ENCODE results near the gene SEMA5A.

Gene SEMA5A

DNA sequence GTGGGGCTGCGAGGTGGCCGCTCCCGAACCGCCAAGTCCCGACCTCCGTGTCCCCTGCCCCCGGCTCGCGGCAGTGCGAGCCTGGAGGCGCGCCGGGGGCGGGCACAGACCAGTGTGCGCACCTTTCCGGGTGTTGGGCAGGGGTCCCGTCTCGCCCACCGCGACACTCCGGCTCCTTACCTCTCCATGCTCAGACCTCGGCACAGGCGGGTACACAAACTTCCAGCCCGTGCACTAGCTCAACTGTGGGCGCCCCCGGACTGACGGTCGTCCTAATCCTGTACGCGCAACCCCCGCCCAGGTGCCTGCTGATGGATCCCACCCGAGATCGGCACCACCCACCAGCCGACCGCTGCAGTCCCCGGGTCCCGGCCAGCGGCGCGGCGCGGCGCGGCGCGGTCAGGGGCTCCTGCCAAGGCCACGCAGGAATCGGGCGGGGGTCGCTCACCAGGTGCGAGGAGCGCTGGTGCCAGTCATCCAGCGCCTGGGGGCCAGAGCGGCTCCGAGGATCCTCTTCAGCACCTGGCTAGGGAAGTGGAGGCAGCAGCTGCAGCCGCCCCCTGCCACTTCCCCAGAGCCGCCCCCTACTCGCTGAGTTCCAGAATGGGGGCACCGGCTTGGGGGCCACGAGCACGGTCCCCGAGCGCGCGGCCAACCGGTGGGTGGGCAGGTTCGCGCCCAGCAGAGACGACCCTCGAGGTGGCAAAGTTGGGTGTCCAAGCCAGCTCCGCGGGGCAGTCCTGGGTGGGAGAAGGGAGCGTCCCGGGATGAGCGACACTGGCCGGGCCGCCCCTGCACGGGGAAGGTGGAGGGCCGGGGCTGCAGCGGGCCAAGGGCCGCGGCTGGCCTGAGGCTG lies 511 bp downstream of the SEMA5A start:
- no peak for DNase-seq (ENCODE audit: low spot score)

DNA sequence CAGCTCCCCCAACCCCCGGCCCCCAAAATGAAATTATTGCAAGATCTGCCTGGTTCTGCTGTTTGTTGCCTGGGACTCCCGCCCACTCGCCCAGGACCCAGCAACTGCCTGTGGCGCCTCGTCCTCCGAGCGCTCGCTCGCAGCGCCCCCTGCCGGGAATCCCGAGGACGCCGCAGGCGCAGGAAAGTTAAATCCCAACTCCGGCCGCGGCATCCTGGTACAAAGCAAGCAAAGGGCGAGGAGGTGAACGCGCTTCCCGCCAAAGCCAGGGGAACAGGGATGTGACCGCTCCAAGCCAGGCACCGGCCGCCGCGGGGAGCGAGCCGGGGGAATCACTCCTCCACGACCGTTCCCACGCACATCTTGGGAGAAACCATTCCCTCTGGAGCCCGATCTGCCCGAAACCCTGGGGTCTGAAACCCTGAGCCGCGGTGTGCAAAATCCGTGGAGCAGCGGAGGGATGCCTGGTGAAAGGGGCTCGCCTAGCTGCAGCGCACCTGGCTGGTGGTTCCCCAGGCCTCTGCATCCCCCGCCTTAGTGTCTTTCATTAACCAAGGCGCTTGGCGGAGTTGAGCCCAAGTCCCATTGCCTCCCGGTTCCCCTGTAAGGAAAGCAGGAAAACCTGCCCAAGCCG lies 1.3 kb downstream of the SEMA5A start:
- peak; percentile 89 for DNase-seq (ENCODE audit: low spot score)

DNA sequence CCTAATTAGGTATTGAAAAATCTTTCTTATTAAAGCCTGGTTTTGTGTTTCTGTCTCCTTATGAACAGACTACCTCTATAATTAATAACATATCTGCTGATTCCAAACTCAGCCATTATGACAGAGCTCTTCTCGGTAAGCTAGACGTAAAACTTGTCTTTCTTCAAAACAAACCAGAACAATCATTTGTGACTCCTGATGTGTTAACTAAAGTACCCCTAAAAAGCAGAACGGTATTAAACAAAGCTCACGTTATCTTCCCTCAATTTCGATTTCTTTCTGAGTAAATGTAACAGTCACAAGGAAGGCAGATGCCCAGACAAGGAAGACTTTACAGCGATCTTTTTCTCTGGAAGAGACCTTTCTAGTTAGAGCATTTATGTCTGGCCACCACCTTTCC lies 1.8 kb downstream of the SEMA5A start:
- peak; percentile 80 for DNase-seq (ENCODE audit: low spot score)

DNA sequence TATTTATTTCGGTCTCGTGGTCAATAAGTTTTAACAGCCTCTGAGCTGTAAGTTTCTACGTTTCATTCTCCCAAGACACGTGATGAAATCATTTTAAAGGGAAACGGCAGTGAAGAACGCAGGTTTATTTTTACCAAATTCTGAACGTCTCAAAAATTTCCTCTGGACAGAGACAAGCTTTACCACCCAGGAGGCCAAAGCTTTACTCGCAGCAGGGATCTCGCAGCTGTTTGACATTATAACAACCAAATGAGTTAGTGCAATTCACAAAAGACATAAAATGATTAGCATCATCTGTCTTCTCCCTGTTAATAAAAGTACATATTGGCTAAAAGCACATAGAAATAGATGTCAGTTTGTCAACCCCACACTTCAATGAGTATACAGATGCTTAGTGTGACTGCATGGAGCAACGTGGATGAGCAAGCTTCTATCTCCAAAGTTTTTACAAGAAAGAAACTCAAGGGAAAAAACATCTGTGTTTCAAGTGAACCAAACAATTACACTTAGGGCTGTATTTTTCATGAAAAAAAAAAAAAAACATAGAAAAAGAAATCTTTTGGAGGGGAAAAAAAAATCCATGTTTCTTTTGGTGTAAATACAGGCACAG lies 2.5 kb downstream of the SEMA5A start:
- peak; percentile 72 for DNase-seq (ENCODE audit: low spot score)

DNA sequence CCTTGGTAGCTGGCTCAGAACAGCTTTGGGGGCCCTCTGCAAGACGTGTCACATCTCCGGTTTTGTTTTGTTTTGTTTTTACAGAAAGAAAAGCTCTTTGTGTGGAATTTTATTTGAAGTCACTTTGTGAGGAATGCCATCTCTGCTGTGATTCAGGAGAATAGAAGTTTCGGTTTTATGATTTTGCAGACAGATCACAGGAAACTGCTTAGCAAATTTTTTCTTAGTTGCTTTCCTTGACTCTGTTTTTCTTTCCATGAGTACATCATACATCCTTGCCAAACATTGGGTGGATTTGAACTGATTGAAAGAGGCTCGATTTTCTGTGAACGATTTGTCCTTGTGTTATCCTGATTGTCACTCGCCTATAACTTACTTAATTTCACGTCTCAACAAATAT lies 5.1 kb downstream of the SEMA5A start:
- peak; percentile 39 for DNase-seq (ENCODE audit: low spot score)

DNA sequence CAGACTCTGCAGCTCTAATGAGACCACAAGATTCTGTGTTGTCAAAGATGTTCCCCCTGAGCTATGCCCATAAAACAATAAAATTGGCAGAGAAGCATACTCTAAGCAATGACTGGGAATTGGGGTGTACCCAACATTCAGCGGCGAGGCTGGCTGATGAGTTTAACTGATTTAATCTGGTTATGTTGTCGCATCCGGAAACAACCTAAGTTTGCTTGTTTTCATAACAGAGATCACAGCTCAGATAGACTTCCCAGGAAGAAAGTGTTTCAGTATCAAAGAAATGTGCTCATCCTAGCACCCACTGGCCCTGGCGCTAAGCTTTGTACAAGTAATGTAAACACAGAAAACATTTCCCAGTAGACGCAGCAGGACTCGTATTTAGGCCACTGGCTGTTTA lies 7.4 kb downstream of the SEMA5A start:
- no peak for DNase-seq (ENCODE audit: low spot score)

DNA sequence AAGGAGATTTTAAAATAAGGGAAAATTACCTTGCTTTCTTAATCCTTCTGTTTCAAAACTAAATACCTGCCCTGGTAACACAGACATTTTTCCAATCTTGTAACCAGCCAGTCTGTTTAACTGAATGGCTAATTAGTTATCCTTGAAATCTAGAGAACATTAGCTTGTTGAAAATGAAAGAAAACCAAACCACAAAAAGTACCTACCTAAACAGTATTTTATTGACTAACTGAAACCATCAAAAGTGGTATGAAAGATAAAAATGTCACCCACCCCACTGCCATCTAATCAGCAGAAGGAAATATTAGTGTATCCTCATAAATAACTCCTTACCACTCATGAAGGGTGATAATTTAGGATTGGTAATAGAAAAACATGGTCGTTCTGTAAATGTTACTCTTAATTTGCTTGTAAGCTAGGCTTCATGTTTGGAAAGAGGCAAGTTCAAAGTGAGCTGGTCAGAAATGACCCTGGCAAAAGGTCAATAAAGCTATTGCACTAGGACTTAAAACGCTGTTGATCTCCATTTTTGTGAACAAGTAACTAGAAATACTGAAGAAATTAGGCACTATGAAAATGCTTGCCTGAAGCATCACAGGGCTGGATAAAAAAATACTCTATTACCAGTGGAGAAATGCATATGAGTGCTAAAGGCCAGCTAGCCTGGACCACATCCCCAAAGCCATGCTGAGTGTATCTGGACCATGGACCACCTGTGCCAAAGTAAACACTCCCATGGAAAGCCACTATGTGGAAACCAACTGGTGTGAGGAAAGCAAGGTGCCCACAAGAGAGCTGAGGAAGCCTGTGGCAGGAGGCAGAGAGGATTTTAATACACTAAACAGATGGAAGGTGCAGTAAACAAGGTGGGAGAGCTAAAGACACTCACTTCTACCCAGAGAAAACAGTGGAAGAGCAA lies 8.4 kb downstream of the SEMA5A start:
- no peak for DNase-seq (ENCODE audit: low spot score)

DNA sequence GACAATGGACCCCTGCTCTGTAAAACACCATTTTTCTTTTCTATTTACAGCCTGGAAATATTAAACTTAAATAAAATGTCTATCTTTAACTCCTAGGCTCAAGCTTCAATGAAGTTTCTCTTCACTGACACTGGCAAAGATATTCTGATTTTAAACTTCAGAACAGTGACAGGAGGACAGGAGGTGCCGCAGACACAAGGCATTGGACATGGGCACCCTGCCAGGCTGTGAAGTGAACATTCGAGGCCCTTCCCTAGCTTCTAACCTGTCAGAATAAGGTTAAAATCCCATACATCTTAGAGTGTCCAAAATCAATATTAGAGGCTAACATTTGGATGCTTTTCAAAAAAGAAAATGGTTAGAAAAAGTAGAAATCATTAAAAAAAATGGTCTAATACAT lies 9.2 kb downstream of the SEMA5A start:
- DNase-seq (ENCODE audit: low spot score) = no peak

DNA sequence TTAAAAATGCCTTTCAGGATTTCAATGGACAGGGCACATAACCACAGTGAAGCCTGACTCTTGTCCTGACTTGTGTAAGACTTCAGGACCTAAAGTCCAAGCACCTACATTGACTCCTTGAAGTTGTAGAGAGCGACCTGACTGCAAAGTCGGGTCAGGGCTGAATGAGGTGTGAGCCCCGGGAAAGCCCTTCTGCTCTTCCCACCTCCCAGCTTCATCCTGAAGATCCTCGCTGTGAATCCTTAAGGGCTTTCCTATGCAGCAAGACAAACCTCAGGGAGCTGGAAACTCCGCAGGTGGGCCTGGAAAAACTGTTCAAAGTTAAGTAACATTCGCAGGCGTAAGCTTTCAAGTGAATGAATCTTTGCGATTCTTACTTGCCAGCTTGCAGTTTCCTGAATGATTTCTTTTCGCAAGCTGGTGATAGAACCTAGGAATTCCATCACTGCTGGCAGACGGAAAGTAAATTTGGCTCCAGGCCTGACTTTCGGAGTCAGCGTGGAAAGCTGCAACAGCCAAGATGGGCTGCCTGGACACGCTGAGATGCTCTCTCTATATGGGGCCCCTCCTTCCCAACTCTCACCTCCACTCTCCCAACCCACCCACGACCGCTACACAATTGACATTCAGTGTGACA lies 10.9 kb downstream of the SEMA5A start:
- DNase-seq (ENCODE audit: low spot score) = no peak

DNA sequence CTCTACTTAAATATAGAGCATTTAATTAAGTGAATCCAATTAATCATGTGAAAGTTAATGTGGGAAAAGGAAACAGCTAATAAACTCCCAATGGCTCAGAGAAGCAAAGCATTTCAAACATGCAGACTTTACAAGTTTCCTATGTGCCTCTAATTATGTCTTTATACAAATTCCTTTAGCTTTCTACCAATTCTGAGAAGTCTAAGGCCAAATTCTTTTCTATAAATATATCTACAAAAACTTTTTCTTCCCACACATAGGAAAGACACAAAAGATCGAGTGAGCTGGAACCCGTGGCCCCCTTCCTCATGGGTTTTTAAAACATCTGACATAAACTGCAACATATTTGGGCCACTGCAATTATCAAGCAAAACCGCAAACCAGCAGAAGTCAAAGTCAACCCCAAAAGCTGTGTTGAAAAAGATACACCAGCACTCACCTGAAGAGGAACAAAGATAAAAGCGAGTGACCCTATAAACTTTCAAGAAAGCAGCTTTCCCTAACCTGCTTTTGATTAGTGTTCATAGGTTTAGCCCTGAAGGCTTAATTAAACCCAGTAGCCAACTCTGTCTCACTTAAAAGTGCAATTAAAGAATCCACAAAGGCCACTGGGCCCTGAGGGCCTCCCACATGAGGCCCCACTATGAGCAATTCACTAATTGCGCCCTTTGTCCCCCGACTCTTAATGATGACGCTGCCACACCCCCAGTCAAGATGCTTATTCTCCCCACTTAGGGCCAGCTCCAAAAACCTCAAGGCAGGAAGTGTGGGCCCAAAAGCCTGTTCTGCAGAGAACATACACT lies 12.1 kb downstream of the SEMA5A start:
- DNase-seq (ENCODE audit: low spot score) = no peak

DNA sequence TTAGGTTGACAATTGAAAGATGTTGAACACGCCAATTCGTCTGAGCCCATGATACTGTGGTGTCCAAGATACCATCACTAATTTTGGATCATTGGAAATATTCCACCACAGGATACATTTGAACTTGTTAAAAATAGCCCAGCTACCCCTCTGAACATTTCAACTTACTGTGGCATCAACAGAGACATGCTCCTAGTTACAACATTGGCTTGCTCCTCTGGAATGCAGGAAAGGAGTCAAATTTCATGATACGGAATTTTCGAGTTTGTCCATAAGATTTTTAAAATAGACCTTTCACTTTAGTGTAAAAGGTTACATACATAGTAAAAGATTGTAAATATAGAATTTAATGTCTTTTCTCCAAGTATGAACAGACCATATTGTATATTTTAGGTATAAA lies 12.8 kb downstream of the SEMA5A start:
- no peak for DNase-seq (ENCODE audit: low spot score)

DNA sequence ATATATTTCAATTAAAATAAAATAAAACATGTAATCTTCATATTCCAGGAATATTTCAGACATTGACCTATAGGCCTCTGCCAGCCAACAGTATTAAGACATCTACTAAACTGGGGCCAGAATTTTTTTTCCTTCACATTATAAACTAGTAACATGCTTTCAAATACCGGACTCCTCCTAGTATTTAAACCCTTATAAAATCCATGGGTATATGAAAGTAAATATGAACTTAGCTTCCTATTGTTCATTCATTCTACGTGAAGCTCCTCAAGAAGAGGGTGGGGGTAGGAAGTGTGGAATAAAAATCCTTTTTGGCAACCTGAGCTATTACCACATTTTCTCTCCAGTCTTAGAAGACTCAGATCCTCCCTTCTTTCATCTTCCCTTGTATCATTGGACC lies 16.4 kb downstream of the SEMA5A start:
- DNase-seq (ENCODE audit: low spot score) = no peak

DNA sequence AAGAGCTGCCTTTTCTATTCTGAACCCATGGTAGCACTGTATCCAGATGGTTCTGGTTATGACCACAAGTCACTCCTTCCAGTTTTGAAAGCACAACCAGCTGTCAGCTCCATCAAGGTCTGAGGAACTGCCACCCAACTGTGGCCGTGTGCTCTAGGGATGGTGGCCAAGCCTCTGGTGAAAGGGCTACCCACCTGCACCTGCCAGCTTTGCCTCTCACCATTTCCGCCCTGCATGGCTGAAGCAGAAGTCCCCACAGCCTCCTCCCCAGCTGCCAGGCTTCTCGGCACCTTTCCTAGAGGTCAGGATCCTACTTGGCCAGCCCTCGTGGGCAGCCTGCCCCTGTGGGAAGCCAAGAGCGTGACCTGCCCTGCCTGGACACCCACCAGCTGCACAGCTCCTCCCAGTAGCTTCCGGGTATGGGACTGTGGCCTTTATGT lies 16.8 kb downstream of the SEMA5A start:
- DNase-seq (ENCODE audit: low spot score) = no peak

DNA sequence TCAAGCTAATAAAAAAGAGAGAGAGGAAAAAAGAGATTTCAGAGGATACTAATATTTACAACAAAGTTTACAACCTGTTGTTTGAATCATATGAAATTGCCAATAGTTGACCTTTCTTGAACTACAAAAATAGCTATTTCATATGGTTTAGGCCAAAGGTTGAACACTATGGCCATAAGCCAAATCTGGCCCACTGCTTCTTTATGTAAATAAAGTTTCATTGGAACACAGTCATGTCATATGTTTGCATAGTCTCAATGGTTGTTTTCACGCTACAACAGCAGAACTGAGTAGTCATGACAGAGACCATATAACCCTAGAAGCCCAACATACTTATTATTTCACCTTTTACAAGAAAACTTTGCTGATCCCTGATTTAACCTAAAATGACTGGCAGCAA lies 20.9 kb downstream of the SEMA5A start:
- no peak for DNase-seq (ENCODE audit: low spot score)

DNA sequence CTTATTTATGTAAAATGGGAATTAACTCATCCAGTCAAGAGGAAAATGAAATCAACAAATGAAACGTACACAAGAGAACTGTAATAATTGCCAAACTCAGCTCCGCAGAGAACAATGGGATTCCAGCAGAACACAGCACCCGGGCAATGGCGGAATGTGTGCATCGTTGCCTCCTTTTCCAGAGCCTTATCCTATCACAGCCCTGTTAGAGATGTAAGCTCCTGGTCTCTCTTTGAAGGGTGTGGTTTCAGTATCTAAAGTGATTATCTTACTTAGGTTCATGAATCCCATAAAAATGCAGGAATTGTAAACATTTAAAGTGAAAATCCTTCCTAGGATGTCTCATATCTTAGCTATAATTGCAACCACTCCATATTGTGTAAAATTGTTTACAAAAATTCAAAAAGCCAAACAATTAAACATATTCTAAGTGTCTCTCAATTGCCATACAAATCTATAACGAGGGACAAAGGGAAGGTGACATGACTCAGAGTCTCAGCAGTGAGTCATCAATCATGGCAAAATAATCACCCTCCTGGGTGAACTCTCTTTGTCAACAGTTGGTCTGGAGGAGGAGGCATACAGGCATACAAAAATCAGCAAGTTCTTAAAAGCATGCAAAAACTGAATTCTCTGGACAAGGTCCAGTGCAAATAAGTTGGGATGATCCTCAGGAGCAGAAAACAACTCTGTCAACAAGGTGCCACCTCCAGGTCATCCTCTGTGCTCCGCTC lies 22.6 kb downstream of the SEMA5A start:
- no peak for DNase-seq (ENCODE audit: low spot score)

DNA sequence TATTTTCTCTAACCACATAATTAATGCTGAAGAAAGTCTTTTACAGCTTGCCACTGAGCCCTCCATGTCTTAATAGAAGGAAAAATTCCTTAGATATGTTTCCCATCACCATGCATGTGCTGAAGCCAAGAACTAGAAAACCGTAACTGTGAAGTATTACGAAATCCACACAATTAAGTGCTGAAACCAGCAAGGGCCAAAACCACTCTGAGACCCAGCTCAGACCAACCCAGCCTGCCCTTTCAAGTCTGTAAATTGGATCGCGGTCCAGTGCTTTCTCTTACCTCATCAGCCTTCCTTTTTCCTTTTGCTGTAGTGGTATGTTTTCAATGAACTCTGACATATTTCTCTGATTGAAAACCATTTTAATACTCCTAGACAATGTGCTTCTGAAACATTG lies 26.3 kb downstream of the SEMA5A start:
- DNase-seq (ENCODE audit: low spot score) = no peak

DNA sequence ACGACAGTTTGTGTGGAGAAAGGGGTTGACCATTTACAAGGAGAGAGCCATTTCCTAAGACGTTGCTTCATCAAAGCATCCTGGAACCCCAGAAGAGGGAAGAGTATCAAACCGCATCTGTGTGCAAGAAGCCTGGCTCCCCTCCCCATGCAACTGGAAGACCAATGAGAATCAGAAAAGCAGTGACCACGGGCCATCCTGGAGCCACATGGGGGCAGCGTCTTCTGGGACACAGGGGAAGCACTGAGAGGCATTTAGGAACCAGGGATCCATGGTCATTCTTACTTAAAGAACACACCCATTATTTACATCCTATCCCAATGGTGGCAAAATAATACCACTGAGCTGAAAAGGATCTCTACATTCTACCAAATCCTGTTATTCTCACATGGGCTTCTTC lies 29.3 kb downstream of the SEMA5A start:
- DNase-seq (ENCODE audit: low spot score) = no peak

DNA sequence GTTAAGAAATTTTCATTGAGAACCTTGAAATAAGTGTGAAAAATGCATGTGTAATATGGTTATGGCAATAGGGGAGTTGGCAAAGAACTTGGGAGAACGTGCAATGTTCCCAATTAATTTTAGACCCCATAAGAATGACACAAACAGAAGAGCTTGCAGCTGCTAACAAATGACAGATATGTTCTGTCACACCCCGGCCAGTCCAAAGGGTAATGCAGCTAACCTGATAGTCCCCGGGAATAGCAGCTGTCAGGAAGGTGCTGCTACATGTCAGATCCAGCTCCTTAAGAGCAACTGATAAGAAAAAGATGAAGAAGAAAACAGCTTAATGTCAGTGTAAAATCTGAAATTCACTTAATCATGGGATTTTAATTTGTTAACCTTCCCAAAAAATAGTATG lies 30.4 kb downstream of the SEMA5A start:
- no peak for DNase-seq (ENCODE audit: low spot score)

DNA sequence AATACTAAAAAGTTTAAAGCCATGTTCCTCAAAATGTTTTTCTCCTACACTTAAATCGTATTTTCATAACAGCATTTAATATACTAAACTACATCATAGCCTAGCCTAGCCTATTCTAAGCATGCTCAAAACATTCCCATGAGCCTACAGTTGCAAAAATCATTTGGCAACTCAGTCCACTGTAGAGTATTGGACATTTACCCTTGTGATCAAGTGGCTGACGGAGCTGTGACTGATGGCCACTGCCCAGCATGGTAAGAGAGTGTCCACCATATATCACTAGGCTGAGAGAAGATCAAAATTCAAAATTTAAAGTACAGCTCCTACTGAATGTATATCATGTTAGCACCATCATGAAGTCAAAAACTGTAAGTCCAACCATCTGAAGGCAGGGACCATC lies 30.9 kb downstream of the SEMA5A start:
- no peak for DNase-seq (ENCODE audit: low spot score)

DNA sequence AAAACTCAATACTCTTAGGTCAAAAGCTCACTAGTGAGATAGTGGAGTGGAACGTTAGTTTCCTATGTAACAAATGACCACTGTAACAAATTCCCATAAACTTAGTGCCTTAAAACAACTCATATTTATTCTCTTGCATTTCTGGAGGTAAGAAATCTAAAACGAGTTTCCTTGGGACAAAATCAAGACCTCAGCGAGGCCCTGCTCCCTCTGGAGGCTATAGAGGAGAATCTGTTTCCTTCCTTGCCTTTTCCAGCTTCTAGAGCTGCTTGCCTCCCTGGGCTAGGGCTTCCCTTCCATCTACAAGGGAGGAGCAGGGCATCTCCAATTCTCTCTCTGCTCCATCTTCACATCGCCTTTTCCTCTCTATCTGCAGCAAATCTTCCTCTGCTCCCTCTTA lies 32.0 kb downstream of the SEMA5A start:
- peak; percentile 40 for DNase-seq (ENCODE audit: low spot score)
